GM19372 (cell line): Measurements from ENCODE around the gene TCL1B.
A peak's percentile ranks its signal among the peaks of the same experiment; 100 is the strongest.
"Not testable (repeated sequence)": the region's sequence is repeated elsewhere in the genome, so short reads cannot be mapped to it uniquely, and the experiment has no call there.

Experiments
- ATAC-seq: cut with Tn5 transposase; IDR thresholded peaks from one replicate; pipeline ENCODE4 v1.9.1; 2021; ENCODE audit warnings: mild to moderate bottlenecking, low read depth, moderate library complexity; ENCODE audit not compliant: unreplicated experiment

Gene TCL1B

GRCh38 chr14:95699412-95699811 is 13.2 kb downstream of the TCL1B start:
- peak; percentile 39 for ATAC-seq

- ATAC-seq = no peak
These were observed 14.2 kb downstream of the TCL1B start for GRCh38 chr14:95700221-95700976.

- no peak for ATAC-seq
These were observed 15.6 kb downstream of the TCL1B start for GRCh38 chr14:95701846-95702221.

- ATAC-seq = no peak
These were observed 17.1 kb downstream of the TCL1B start for GRCh38 chr14:95703341-95703740.

GRCh38 chr14:95703805-95704204 is 17.6 kb downstream of the TCL1B start:
- no peak for ATAC-seq

- ATAC-seq = no peak
These were observed 19.3 kb downstream of the TCL1B start for GRCh38 chr14:95705518-95705917.

GRCh38 chr14:95707327-95707726 is 21.1 kb downstream of the TCL1B start:
- ATAC-seq = no peak

GRCh38 chr14:95710106-95710505 is 23.9 kb downstream of the TCL1B start:
- ATAC-seq = no peak

GRCh38 chr14:95711476-95712176 is 25.4 kb downstream of the TCL1B start:
- no peak for ATAC-seq

GRCh38 chr14:95712398-95712797 is 26.2 kb downstream of the TCL1B start:
- ATAC-seq = no peak

- ATAC-seq = peak; percentile 73
These were observed 27.6 kb downstream of the TCL1B start, which contains the start of gene TCL1A for GRCh38 chr14:95713596-95714371. TCL1A (minus strand) TSS chr14:95714125; CDS start chr14:95714066, 59 bp downstream.

GRCh38 chr14:95722525-95723190 is 36.4 kb downstream of the TCL1B start:
- ATAC-seq = no peak

GRCh38 chr14:95725685-95726336 is 39.6 kb downstream of the TCL1B start:
- peak; percentile 73 for ATAC-seq

GRCh38 chr14:95727056-95727700 is 41.0 kb downstream of the TCL1B start:
- no peak for ATAC-seq

- ATAC-seq = not testable (repeated sequence)
These were observed 43.3 kb downstream of the TCL1B start for GRCh38 chr14:95729402-95730028.

- no peak for ATAC-seq
These were observed 43.9 kb downstream of the TCL1B start for GRCh38 chr14:95730126-95730525.

- ATAC-seq = no peak
These were observed 47.0 kb downstream of the TCL1B start for GRCh38 chr14:95733212-95733611.

GRCh38 chr14:95739356-95739755 is 53.1 kb downstream of the TCL1B start:
- no peak for ATAC-seq

GRCh38 chr14:95741038-95741490 is 54.8 kb downstream of the TCL1B start:
- no peak for ATAC-seq
